ENCODE data around the gene HMX1.

The HMX1 gene

GRCh38 chr4:8871417-8872401, at the start of gene HMX1:
Gene HMX1 (minus strand): TSS chr4:8871839. CDS start chr4:8871614, 225 bp downstream.
- no peaks in the 10 kb centered on the region for H3K36me3 Mint-ChIP-seq
- H3K27me3 Mint-ChIP-seq, result peaks cover 93% of the 10 kb centered on the region
- no peak within 1 kb of the TSS for H3K4me3 Mint-ChIP-seq
- H3K4me1 Mint-ChIP-seq, result no peaks in the 10 kb centered on the region
- CTCF ChIA-PET, result no interaction called here
- DNase-seq, result no peak
- H3K27ac Mint-ChIP-seq, result peak within 1 kb of the TSS; percentile 67
- no peaks in the 10 kb centered on the region for H3K9me3 Mint-ChIP-seq

- no peak overlapping the region for H3K27ac Mint-ChIP-seq
- no peaks in the 10 kb centered on the region for H3K36me3 Mint-ChIP-seq
- peak; percentile 12 for DNase-seq
- no peak overlapping the region for H3K4me3 Mint-ChIP-seq
- H3K9me3 Mint-ChIP-seq, result no peaks in the 10 kb centered on the region
- H3K4me1 Mint-ChIP-seq, result no peaks in the 10 kb centered on the region
- H3K27me3 Mint-ChIP-seq, result peaks cover 6% of the 10 kb centered on the region
- CTCF ChIA-PET, result no interaction called here
These were observed 49.3 kb upstream of the HMX1 start for GRCh38 chr4:8920969-8921368.

GRCh38 chr4:8920289-8920965, 48.8 kb upstream of the HMX1 start:
- peak; percentile 17 for DNase-seq
- Mint-ChIP-seq H3K27ac (no peak overlapping the region), H3K27me3 (peaks cover 6% of the 10 kb centered on the region), H3K4me1 (no peaks in the 10 kb centered on the region), H3K36me3 (no peaks in the 10 kb centered on the region), H3K9me3 (no peaks in the 10 kb centered on the region), H3K4me3 (no peak overlapping the region)
- CTCF ChIA-PET, result no interaction called here

GRCh38 chr4:8919651-8920288, 48.1 kb upstream of the HMX1 start:
- CTCF ChIA-PET, result interaction anchor here (0.9 kb wide), 1 partner anchor 306 kb away, joined by 3 read pairs; no protein-coding TSS in a partner anchor
- Mint-ChIP-seq H3K4me1 (no peaks in the 10 kb centered on the region), H3K27me3 (peaks cover 6% of the 10 kb centered on the region), H3K27ac (no peak overlapping the region), H3K9me3 (no peaks in the 10 kb centered on the region), H3K36me3 (no peaks in the 10 kb centered on the region), H3K4me3 (no peak overlapping the region)
- DNase-seq, result peak; percentile 10

- no peaks in the 10 kb centered on the region for H3K9me3 Mint-ChIP-seq
- DNase-seq, result peak; percentile 70
- H3K36me3 Mint-ChIP-seq, result no peaks in the 10 kb centered on the region
- no peak overlapping the region for H3K4me3 Mint-ChIP-seq
- CTCF ChIA-PET, result interaction anchor here (0.6 to 3.1 kb wide), 11 partner anchors 10 to 449 kb away, joined by 3 to 13 read pairs (median 3); no protein-coding TSS in a partner anchor
- H3K27ac Mint-ChIP-seq, result no peak overlapping the region
- peaks cover 6% of the 10 kb centered on the region for H3K27me3 Mint-ChIP-seq
- no peaks in the 10 kb centered on the region for H3K4me1 Mint-ChIP-seq
These were observed 46.5 kb upstream of the HMX1 start for GRCh38 chr4:8917868-8918783.

- H3K27ac Mint-ChIP-seq, result no peak overlapping the region
- DNase-seq, result peak; percentile 5
- no peaks in the 10 kb centered on the region for H3K4me1 Mint-ChIP-seq
- no peaks in the 10 kb centered on the region for H3K36me3 Mint-ChIP-seq
- H3K27me3 Mint-ChIP-seq, result peaks cover 6% of the 10 kb centered on the region
- H3K4me3 Mint-ChIP-seq, result no peak overlapping the region
- no peaks in the 10 kb centered on the region for H3K9me3 Mint-ChIP-seq
- CTCF ChIA-PET, result interaction anchor here (0.6 to 3.1 kb wide), 11 partner anchors 9 to 448 kb away, joined by 3 to 13 read pairs (median 4); no protein-coding TSS in a partner anchor
These were observed 45.7 kb upstream of the HMX1 start for GRCh38 chr4:8917321-8917811.

- H3K36me3 Mint-ChIP-seq, result no peaks in the 10 kb centered on the region
- peaks cover 6% of the 10 kb centered on the region for H3K27me3 Mint-ChIP-seq
- H3K9me3 Mint-ChIP-seq, result no peaks in the 10 kb centered on the region
- H3K4me3 Mint-ChIP-seq, result no peak overlapping the region
- CTCF ChIA-PET, result interaction anchor here (1.1 to 3.1 kb wide), 8 partner anchors 9 to 448 kb away, joined by 3 to 13 read pairs (median 5); no protein-coding TSS in a partner anchor
- DNase-seq, result peak; percentile 7
- H3K4me1 Mint-ChIP-seq, result no peaks in the 10 kb centered on the region
- no peak overlapping the region for H3K27ac Mint-ChIP-seq
These were observed 45.3 kb upstream of the HMX1 start for GRCh38 chr4:8916906-8917305.

GRCh38 chr4:8916351-8916885, 44.8 kb upstream of the HMX1 start:
- CTCF ChIA-PET, result interaction anchor here (1.1 to 3.1 kb wide), 5 partner anchors 13 to 314 kb away, joined by 4 to 13 read pairs (median 6); no protein-coding TSS in a partner anchor
- H3K4me1 Mint-ChIP-seq, result no peaks in the 10 kb centered on the region
- DNase-seq, result peak; percentile 5
- no peaks in the 10 kb centered on the region for H3K9me3 Mint-ChIP-seq
- peaks cover 6% of the 10 kb centered on the region for H3K27me3 Mint-ChIP-seq
- H3K27ac Mint-ChIP-seq, result no peak overlapping the region
- H3K36me3 Mint-ChIP-seq, result no peaks in the 10 kb centered on the region
- no peak overlapping the region for H3K4me3 Mint-ChIP-seq

GRCh38 chr4:8915201-8916200, 43.9 kb upstream of the HMX1 start:
- Mint-ChIP-seq H3K27me3 (peaks cover 6% of the 10 kb centered on the region), H3K4me3 (no peak overlapping the region), H3K4me1 (no peaks in the 10 kb centered on the region), H3K36me3 (no peaks in the 10 kb centered on the region), H3K9me3 (no peaks in the 10 kb centered on the region), H3K27ac (no peak overlapping the region)
- CTCF ChIA-PET, result interaction anchor here (3.1 kb wide), 1 partner anchor 228 kb away, joined by 13 read pairs; no protein-coding TSS in a partner anchor
- peak; percentile 15 for DNase-seq

GRCh38 chr4:8914461-8915171, 43.0 kb upstream of the HMX1 start:
- Mint-ChIP-seq H3K9me3 (no peaks in the 10 kb centered on the region), H3K27me3 (peaks cover 6% of the 10 kb centered on the region), H3K4me3 (no peak overlapping the region), H3K36me3 (no peaks in the 10 kb centered on the region), H3K4me1 (no peaks in the 10 kb centered on the region), H3K27ac (no peak overlapping the region)
- CTCF ChIA-PET, result no interaction called here
- DNase-seq, result peak; percentile 9

- Mint-ChIP-seq H3K4me3 (no peak overlapping the region), H3K4me1 (no peaks in the 10 kb centered on the region), H3K27ac (no peak overlapping the region), H3K27me3 (peaks cover 5% of the 10 kb centered on the region), H3K9me3 (no peaks in the 10 kb centered on the region), H3K36me3 (no peaks in the 10 kb centered on the region)
- CTCF ChIA-PET, result no interaction called here
- no peak for DNase-seq
These were observed 42.3 kb upstream of the HMX1 start for GRCh38 chr4:8913858-8914460.
